Omental fat pad (tissue), 4 donors: ENCODE results near the gene ADGRD1. TPM values are rescaled to one million over a fixed set of nuclear protein-coding genes. Genes with fewer than 3 reads are reported as not detected.
A peak's percentile ranks its signal among the peaks of the same experiment; 100 is the strongest.

ENCODE experiments used
- ATAC-seq: fragments of 150-250 bp; one replicate; pipeline ENCODE4 v1.9.1; 2016; ENCODE audit warnings: mild to moderate bottlenecking, moderate library complexity; ENCODE audit not compliant: low FRiP score
- DNase-seq: peaks from one replicate; pipeline ENCODE4 v3.0.0-alpha.2; 2019; ENCODE audit warnings: low spot score
- total RNA-seq, 4 donors: library from RNA; depleted of rRNA; stranded (reverse); fragments of >200 nt; gene quantifications; one replicate each; pipeline ENCODE4 v1.1.0, GENCODE V29; 2016
- TF ChIP-seq, protein P1 (sequence below), 3 donors: fragments of 450-650 bp; IDR thresholded peaks; one replicate each; pipeline ENCODE4 v1.5.1; 2016 to 2017; ENCODE audit warnings: antibody characterized with exemption in 3 of 3, mild to moderate bottlenecking in 3 of 3, moderate library complexity in 2 of 3

The ADGRD1 gene
- total RNA-seq, 4 donors from 2014 or later: 34.3 to 98.6 (median 52.4) TPM

GRCh38 chr12:131163189-131163738, 209.6 kb downstream of the ADGRD1 start:
- TF ChIP-seq, protein P1, sequence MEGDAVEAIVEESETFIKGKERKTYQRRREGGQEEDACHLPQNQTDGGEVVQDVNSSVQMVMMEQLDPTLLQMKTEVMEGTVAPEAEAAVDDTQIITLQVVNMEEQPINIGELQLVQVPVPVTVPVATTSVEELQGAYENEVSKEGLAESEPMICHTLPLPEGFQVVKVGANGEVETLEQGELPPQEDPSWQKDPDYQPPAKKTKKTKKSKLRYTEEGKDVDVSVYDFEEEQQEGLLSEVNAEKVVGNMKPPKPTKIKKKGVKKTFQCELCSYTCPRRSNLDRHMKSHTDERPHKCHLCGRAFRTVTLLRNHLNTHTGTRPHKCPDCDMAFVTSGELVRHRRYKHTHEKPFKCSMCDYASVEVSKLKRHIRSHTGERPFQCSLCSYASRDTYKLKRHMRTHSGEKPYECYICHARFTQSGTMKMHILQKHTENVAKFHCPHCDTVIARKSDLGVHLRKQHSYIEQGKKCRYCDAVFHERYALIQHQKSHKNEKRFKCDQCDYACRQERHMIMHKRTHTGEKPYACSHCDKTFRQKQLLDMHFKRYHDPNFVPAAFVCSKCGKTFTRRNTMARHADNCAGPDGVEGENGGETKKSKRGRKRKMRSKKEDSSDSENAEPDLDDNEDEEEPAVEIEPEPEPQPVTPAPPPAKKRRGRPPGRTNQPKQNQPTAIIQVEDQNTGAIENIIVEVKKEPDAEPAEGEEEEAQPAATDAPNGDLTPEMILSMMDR (IDR thresholded peaks at IDR 0.05): no peak
- ATAC-seq: no peak

DNA sequence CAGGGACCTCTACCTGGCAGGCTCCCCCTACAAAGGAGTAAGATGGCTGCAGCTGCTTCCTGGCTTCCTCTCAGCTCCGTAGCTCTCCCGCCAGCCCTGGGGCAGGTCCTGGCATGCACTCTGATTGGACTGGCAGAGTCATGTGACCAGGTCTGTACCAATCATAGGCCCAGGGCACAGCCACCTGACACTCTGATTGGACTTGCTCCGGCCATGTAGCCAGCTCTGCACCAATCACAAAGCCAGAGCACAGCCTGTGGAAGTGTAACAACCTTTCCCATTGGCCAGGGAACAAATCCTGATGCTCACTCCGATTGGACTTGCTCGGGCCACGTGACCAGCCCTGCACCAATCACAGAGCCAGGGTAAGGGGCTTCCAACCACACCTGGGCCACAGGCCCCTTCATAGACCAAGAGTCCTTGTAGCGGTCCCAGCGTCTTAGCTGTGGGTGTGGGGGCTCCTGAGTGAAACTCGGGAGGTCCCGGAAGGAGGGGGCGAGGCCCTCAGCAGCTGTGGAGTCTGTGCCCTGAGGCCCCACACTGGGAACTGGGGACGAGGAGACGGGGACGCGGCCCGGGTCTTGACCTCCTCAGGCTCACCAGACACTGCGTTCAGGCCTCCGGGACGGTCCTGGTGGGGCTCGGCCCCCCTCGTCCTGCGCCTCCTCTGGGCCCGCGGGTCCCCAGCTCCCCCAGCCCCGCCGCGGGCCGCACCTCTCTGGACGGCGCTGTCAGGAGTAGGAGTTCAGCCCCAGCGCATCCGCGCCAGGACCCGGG, 210.6 kb downstream of the ADGRD1 start:
- DNase-seq: no peak
- TF ChIP-seq, protein P1 (IDR thresholded peaks at IDR 0.05): no peak
- ATAC-seq: no peak

More at GRCh38 chr12:131163189-131163738, 209.6 kb downstream of the ADGRD1 start:
- no peak for DNase-seq

- ATAC-seq (peak; percentile 29), DNase-seq (no peak)
- TF ChIP-seq, protein P1 (IDR thresholded peaks at IDR 0.05): no peak
These were observed 213.0 kb downstream of the ADGRD1 start for GRCh38 chr12:131166717-131167116.

DNA sequence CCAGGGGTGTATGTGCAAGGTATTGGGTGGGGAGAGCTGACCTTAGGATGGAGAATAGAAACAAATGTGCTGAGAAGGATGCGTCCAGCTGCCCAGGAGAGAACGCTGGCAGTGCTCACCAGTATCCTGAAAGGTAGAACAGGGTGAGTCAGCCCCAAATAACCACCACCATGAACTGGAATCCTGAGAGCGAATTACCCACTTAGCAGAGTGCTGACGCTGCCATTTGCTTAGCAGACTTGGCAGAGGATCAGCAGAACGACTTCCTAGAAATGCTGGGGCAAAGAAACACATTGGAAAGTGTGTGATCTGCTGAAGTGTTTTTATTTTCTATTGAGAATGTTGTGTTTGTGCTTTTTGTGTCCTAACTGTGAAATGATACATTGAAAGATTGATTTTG, 213.6 kb downstream of the ADGRD1 start:
- DNase-seq: no peak
- TF ChIP-seq, protein P1 (IDR thresholded peaks at IDR 0.05): no peak
- peak; percentile 72 for ATAC-seq

DNA sequence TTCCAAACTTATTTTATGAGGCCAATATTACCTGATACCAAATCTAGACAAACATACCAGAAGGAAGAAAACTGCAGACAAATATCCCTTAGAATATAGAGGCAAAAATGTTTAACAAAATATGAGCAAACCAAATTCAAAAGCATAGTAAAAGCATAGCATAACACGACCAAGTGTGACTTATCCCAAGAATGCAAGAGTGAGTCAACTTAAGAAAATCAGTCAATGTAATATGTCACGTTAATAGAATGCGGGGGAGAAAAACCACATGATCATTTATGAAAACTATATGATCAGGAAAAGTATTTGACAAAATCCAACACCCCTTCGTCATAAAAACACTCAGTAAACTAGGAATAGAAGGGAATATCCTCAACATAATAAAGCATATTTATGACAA, 217.3 kb downstream of the ADGRD1 start:
- DNase-seq: no peak
- ATAC-seq: no peak
- TF ChIP-seq, protein P1 (IDR thresholded peaks at IDR 0.05): no peak

DNA sequence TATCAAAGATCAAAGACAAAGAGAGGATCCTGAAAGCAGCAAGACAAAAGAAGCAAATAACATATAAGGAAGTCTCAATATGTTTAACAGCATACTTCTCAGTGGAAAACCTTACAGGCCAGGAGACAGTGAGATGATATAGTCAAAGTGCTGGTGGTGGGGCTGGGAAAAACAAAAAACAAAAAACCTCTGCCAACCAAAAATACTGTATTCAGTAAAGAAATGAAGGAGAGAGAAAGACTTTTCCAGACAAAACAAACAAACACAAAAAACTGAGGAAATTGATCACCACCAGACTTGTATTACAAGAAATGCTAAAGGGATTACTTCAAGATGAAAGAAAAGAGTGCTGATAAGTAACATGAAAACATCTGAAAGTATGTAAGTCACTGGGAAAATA, 221.2 kb downstream of the ADGRD1 start:
- ATAC-seq: no peak
- no peak for DNase-seq
- TF ChIP-seq, protein P1 (IDR thresholded peaks at IDR 0.05): no peak

DNA sequence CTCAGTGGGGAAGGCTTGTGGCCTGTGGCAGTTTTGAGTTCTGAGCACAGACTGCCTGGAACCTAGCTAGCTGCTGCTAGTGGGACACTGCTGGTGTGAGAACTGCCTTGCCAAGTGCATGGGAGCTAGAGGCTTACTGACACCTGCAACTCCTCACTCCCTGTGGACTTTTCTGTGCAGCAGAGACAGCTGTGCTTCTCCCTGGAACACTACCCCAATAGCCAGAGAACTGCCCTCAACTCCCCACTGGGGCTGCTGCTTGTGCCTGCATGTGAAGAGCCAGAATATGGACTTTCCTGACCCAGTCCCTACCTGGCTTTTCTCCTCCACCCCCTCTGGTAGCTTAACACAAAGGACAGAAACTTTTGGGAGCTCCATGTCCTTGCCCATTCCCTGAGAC, 222.6 kb downstream of the ADGRD1 start:
- DNase-seq (no peak), ATAC-seq (no peak)
- TF ChIP-seq, protein P1 (IDR thresholded peaks at IDR 0.05): no peak
